ENCODE results near the gene HBG1.

DNA sequence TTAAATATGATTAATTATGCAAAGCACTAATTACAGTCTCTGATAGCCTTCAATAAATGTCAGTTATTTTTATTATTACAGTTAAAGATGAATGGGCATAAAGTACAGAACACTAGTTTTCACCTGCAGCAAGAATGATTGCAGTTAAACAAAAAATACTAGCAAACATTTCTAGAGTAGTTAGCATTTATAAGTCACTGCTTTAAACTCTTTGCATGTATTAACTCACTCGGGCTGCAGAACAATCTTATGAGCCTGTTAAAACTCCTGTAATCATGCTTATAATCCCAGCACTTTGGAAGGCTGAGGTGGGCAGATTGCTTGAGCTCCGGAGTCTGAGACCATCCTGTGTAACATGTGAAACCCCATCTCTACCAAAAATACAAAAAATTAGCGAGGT is 37.2 kb upstream of the HBG1 start:
- TF ChIP-seq, protein P1, sequence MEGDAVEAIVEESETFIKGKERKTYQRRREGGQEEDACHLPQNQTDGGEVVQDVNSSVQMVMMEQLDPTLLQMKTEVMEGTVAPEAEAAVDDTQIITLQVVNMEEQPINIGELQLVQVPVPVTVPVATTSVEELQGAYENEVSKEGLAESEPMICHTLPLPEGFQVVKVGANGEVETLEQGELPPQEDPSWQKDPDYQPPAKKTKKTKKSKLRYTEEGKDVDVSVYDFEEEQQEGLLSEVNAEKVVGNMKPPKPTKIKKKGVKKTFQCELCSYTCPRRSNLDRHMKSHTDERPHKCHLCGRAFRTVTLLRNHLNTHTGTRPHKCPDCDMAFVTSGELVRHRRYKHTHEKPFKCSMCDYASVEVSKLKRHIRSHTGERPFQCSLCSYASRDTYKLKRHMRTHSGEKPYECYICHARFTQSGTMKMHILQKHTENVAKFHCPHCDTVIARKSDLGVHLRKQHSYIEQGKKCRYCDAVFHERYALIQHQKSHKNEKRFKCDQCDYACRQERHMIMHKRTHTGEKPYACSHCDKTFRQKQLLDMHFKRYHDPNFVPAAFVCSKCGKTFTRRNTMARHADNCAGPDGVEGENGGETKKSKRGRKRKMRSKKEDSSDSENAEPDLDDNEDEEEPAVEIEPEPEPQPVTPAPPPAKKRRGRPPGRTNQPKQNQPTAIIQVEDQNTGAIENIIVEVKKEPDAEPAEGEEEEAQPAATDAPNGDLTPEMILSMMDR (IDR thresholded peaks at IDR 0.05; ENCODE audit: low read depth, low read length, poor library complexity, severe bottlenecking): no peak
- TF ChIP-seq EZH2phosphoT487 (IDR thresholded peaks at IDR 0.05; ENCODE audit: borderline replicate concordance, low read length): no peak
